SK-N-SH (cell line): Measurements from ENCODE around the gene RAB39B. TPM values are rescaled to one million over a fixed set of nuclear protein-coding genes. Genes with fewer than 3 reads are reported as not detected.

Experiments used
- CTCF ChIA-PET: fragments of 300-600, 350-600 bp; formaldehyde crosslinking; extraction: SDS; loops from one replicate; lab custom pipeline; 2021; lab: Yijun Ruan, JAX
- POLR2A ChIA-PET: fragments of 350-600 bp; sonication (Branson Sonifier 250); formaldehyde crosslinking; extraction: SDS; loops from one replicate; lab custom pipeline; 2020; ENCODE audit warnings: antibody characterized with exemption, inconsistent platforms; lab: Yijun Ruan, JAX
- DNase-seq: peaks from one replicate; pipeline ENCODE4 v3.0.0; 2012
- H2AFZ ChIP-seq: fragments of 200-600 bp; sonication (generic); 2 replicates; pipeline ENCODE4 v1.8.1; 2016; ENCODE audit warnings: antibody characterized with exemption, mild to moderate bottlenecking, low read depth
- H3F3A ChIP-seq: fragments of 200-600 bp; sonication (generic); replicated peaks from 2 replicates; pipeline ENCODE3; 2016; ENCODE audit warnings: antibody characterized with exemption, mild to moderate bottlenecking; ENCODE audit not compliant: insufficient read depth
- H3K27ac ChIP-seq, 2 experiments: fragments of 200-500 bp in 1 of 2; fragments of 200-600 bp in 1 of 2; sonication (Bioruptor generic) in 1 of 2; sonication (generic), shearing (Covaris generic) in 1 of 2; 2 replicates each; pipeline versions ENCODE4 v1.5.1 to v1.6.1; 2014 to 2016; ENCODE audit warnings: low read depth in 2 of 2, inconsistent platforms in 1 of 2, low read length in 1 of 2, mild to moderate bottlenecking in 1 of 2, mixed read lengths in 1 of 2
- H3K27me3 ChIP-seq: fragments of 200-600 bp; sonication (generic), shearing (Covaris generic); 2 replicates; pipeline ENCODE4 v1.6.1; 2016; ENCODE audit warnings: mixed run types; ENCODE audit not compliant: insufficient read depth
- H3K36me3 ChIP-seq, 2 experiments: fragments of 200-500 bp in 1 of 2; fragments of 200-600 bp in 1 of 2; sonication (Bioruptor generic) in 1 of 2; sonication (generic) in 1 of 2; replicated peaks in 1 of 2; 2 replicates each; pipeline versions ENCODE3 to v1.5.1; 2014 to 2016; ENCODE audit warnings: low read length in 1 of 2, mild to moderate bottlenecking in 1 of 2; ENCODE audit not compliant: insufficient read depth in 2 of 2, control insufficient read depth in 1 of 2
- H3K4me1 ChIP-seq, 2 experiments: fragments of 200-500 bp in 1 of 2; fragments of 200-600 bp in 1 of 2; sonication (Bioruptor generic) in 1 of 2; sonication (generic), shearing (Covaris generic) in 1 of 2; 2 replicates each; pipeline versions ENCODE4 v1.5.1 to v1.6.1; 2014 to 2016; ENCODE audit warnings: low read depth in 1 of 2, low read length in 1 of 2, mixed run types in 1 of 2; ENCODE audit not compliant: insufficient read depth in 2 of 2, control insufficient read depth in 1 of 2
- H3K4me2 ChIP-seq: fragments of 200-600 bp; sonication (generic), shearing (Covaris generic); 2 replicates; pipeline ENCODE4 v1.6.1; 2017; ENCODE audit warnings: mixed run types
- H3K4me3 ChIP-seq, 2 experiments: fragments of 200-500 bp in 1 of 2; fragments of 200-600 bp in 1 of 2; sonication (Bioruptor generic) in 1 of 2; sonication (generic), shearing (Covaris generic) in 1 of 2; 2 replicates each; pipeline versions ENCODE4 v1.5.1 to v1.8.1; 2014 to 2016; ENCODE audit warnings: low read depth in 2 of 2, inconsistent platforms in 1 of 2, low read length in 1 of 2, mild to moderate bottlenecking in 1 of 2, mixed read lengths in 1 of 2, moderate library complexity in 1 of 2
- H3K79me2 ChIP-seq: fragments of 200-600 bp; sonication (generic); 2 replicates; pipeline ENCODE4 v1.8.1; 2017; ENCODE audit warnings: mild to moderate bottlenecking; ENCODE audit not compliant: insufficient read depth
- H3K9ac ChIP-seq: fragments of 200-600 bp; sonication (generic); 2 replicates; pipeline ENCODE4 v1.6.1; 2017; ENCODE audit warnings: mixed run types
- H3K9me2 ChIP-seq: fragments of 200-600 bp; sonication (generic); 2 replicates; pipeline ENCODE4 v1.6.1; 2017; ENCODE audit warnings: mixed run types
- H3K9me3 ChIP-seq: fragments of 200-600 bp; sonication (generic); 2 replicates; pipeline ENCODE4 v1.6.1; 2017; ENCODE audit warnings: mixed run types, mild to moderate bottlenecking, moderate library complexity
- H4K20me1 ChIP-seq: fragments of 200-600 bp; sonication (generic); 2 replicates; pipeline ENCODE4 v1.6.1; 2017; ENCODE audit warnings: mild to moderate bottlenecking, mixed run types; ENCODE audit not compliant: insufficient read depth
- CHD2 ChIP-seq: fragments of 150-350 bp; IDR thresholded peaks from 2 replicates; pipeline ENCODE4 v1.6.1; 2018; ENCODE audit warnings: low read length; ENCODE audit not compliant: partially characterized antibody
- EP300 ChIP-seq, 2 experiments: IDR thresholded peaks; 2 replicates each; pipeline versions ENCODE4 v1.4.0 to v1.6.1; 2012; ENCODE audit warnings: borderline replicate concordance in 1 of 2, low read depth in 1 of 2, low read length in 1 of 2
- EZH2phosphoT487 ChIP-seq: fragments of 200-600 bp; sonication (generic); IDR thresholded peaks from 2 replicates; pipeline ENCODE4 v1.6.1; 2017; ENCODE audit warnings: low read depth, mixed run types, mild to moderate bottlenecking, antibody characterized with exemption, moderate library complexity, borderline replicate concordance
- FOSL2 ChIP-seq: IDR thresholded peaks from 2 replicates; pipeline ENCODE4 v1.4.0; 2012; ENCODE audit warnings: low read depth, mild to moderate bottlenecking, moderate library complexity, borderline replicate concordance
- FOXJ3 ChIP-seq: sonication (generic); formaldehyde crosslinking; IDR thresholded peaks from 2 replicates; pipeline ENCODE4 v1.5.1; 2020; ENCODE audit warnings: mild to moderate bottlenecking, missing genetic modification reagents
- FOXM1 ChIP-seq: IDR thresholded peaks from 2 replicates; pipeline ENCODE4 v1.4.0; 2012; ENCODE audit warnings: low read depth, mild to moderate bottlenecking
- GABPA ChIP-seq: IDR thresholded peaks from 2 replicates; pipeline ENCODE4 v1.4.0; 2012; ENCODE audit warnings: low read depth, mild to moderate bottlenecking
- NRF1 ChIP-seq: IDR thresholded peaks from 2 replicates; pipeline ENCODE4 v1.6.1; 2012; ENCODE audit warnings: low read depth, mild to moderate bottlenecking, low read length
- PBX3 ChIP-seq: IDR thresholded peaks from 2 replicates; pipeline ENCODE4; 2012
- RCOR1 ChIP-seq: fragments of 150-350 bp; IDR thresholded peaks from 2 replicates; pipeline ENCODE4 v1.6.1; 2017; ENCODE audit warnings: antibody characterized with exemption, low read length
- RFX5 ChIP-seq: IDR thresholded peaks from 2 replicates; pipeline ENCODE4 v1.6.1; 2012; ENCODE audit warnings: mild to moderate bottlenecking, improper control_type of control experiment, low read length
- TAF1 ChIP-seq: IDR thresholded peaks from 2 replicates; pipeline ENCODE4 v1.6.1; 2012; ENCODE audit warnings: low read depth, mild to moderate bottlenecking, low read length, moderate library complexity, borderline replicate concordance
- TEAD4 ChIP-seq: IDR thresholded peaks from 2 replicates; pipeline ENCODE4 v1.4.0; 2012; ENCODE audit warnings: mild to moderate bottlenecking, borderline replicate concordance; ENCODE audit not compliant: insufficient read depth
- YY1 ChIP-seq: IDR thresholded peaks from 2 replicates; pipeline ENCODE4 v1.4.0; 2012; ENCODE audit warnings: low read depth, mild to moderate bottlenecking
- WGBS: methylation state at CpG from one replicate; pipeline ENCODE4 v1.1.6; 2017; ENCODE audit warnings: low lambda C conversion rate; 5-methylcytosine and 5-hydroxymethylcytosine counted together
- polyA plus RNA-seq, 3 experiments: library from polyadenylated mRNA; depleted of rRNA; stranded (reverse); fragments of >200 nt; gene quantifications; 2 replicates each; pipeline ENCODE4 v1.2.3, GENCODE V29; 2012
- TF ChIP-seq, protein P1 (sequence below): fragments of 150-350 bp; IDR thresholded peaks from 2 replicates; pipeline ENCODE4 v1.6.1; 2016; ENCODE audit warnings: mild to moderate bottlenecking, low read depth, low read length
- TF ChIP-seq, protein P2 (sequence below): IDR thresholded peaks from 2 replicates; pipeline ENCODE4 v1.4.0; 2012; ENCODE audit warnings: low read depth

RAB39B gene
- polyA plus RNA-seq, 1 of the 3 experiments (the other 2 are of a cell fraction) = 1.3 TPM

DNA sequence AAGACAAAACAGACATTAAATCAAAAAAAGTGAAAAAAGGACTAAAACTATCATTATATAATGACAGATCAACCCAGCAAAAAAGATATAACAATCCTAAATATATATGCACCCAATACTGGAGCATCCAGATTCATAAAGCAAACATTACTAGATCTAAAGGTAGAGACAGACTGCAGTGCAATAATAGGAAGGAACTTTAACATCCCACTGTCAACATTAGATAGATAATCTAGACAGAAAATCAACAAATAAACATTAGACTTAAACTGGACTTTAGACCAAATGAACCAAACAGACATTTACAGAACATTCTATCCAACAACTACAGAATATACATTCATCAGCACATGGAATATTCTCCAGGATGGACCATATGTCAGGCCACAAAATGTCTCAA, 29.5 kb upstream of the RAB39B start:
- POLR2A ChIA-PET = no interaction called here

GRCh38 chrX:155279873-155280272, 15.6 kb upstream of the RAB39B start:
- H3K4me3 ChIP-seq = no peak overlapping the region
- H3K9me3 ChIP-seq = no peaks in the 10 kb centered on the region

More for the DNA sequence above, 29.5 kb upstream of the RAB39B start:
- Histone ChIP-seq H3F3A (no peaks in the 10 kb centered on the region), H3K9me3 (no peaks in the 10 kb centered on the region)
- TF ChIP-seq FOXJ3 (CRISPR knock-in tag) (no peak), NRF1 (no peak), PBX3 (no peak), CHD2 (no peak), TEAD4 (no peak), YY1 (no peak), FOXM1 (no peak), EP300 (IDR thresholded peaks at IDR 0.05; ENCODE audit: borderline replicate concordance in 1 of 2, low read depth in 1 of 2, low read length in 1 of 2) (no peak), EZH2phosphoT487 (no peak), FOSL2 (no peak), TAF1 (no peak)
- TF ChIP-seq, protein P1, sequence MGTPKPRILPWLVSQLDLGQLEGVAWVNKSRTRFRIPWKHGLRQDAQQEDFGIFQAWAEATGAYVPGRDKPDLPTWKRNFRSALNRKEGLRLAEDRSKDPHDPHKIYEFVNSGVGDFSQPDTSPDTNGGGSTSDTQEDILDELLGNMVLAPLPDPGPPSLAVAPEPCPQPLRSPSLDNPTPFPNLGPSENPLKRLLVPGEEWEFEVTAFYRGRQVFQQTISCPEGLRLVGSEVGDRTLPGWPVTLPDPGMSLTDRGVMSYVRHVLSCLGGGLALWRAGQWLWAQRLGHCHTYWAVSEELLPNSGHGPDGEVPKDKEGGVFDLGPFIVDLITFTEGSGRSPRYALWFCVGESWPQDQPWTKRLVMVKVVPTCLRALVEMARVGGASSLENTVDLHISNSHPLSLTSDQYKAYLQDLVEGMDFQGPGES = no peak
- TF ChIP-seq, all 33 proteins: peak for 0
- DNase-seq = no peak
- Histone ChIP-seq H2AFZ (no peak overlapping the region), H3K36me3 (no peaks in the 10 kb centered on the region), H3K9ac (no peak overlapping the region), H3K4me1 (no peaks in the 10 kb centered on the region), H3K79me2 (no peaks in the 10 kb centered on the region), H3K9me2 (no peaks in the 10 kb centered on the region), H3K4me2 (no peak overlapping the region), H3K4me3 (no peak overlapping the region), H3K27ac (no peak overlapping the region), H3K27me3 (no peaks in the 10 kb centered on the region), H4K20me1 (no peaks in the 10 kb centered on the region)
- CTCF ChIA-PET = no interaction called here

More at GRCh38 chrX:155279873-155280272, 15.6 kb upstream of the RAB39B start:
- no peaks in the 10 kb centered on the region for H3K79me2 ChIP-seq
- no peak overlapping the region for H3K9ac ChIP-seq
- H2AFZ ChIP-seq = no peak overlapping the region
- no peaks in the 10 kb centered on the region for H3F3A ChIP-seq
- WGBS = 47% methylated on average over 1 of the region's 1 CpG
- no peak overlapping the region for H3K4me2 ChIP-seq
- H3K4me1 ChIP-seq = no peaks in the 10 kb centered on the region
- no peaks in the 10 kb centered on the region for H4K20me1 ChIP-seq
- POLR2A ChIA-PET = no interaction called here
- H3K9me2 ChIP-seq = no peaks in the 10 kb centered on the region
- no peak for TF ChIP-seq GABPA
- TF ChIP-seq, protein P2, sequence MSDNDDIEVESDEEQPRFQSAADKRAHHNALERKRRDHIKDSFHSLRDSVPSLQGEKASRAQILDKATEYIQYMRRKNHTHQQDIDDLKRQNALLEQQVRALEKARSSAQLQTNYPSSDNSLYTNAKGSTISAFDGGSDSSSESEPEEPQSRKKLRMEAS = no peak
- TF ChIP-seq FOSL2 = no peak
- TF ChIP-seq, protein P1 = no peak
- TF ChIP-seq RCOR1 = no peak
- no peak for TF ChIP-seq RFX5
- DNase-seq = no peak
- no peaks in the 10 kb centered on the region for H3K27me3 ChIP-seq
- CTCF ChIA-PET = no interaction called here
- H3K27ac ChIP-seq = no peak overlapping the region
- H3K36me3 ChIP-seq = no peaks in the 10 kb centered on the region
